Lung (tissue), 16 donors: ENCODE measurements around the gene RFPL2. TPM values are rescaled to one million over a fixed set of nuclear protein-coding genes. Genes with fewer than 3 reads are reported as not detected.

Experiments used
- ATAC-seq: fragments of 200-7000 bp; cut with Tn5 transposase; one replicate; pipeline ENCODE4 v1.9.1; 2020; ENCODE audit warnings: moderate number of reproducible peaks; ENCODE audit not compliant: insufficient read depth, low FRiP score
- DNase-seq, 3 donors: peaks; one replicate each; pipeline ENCODE4 v3.0.0-alpha.2; 2013 to 2017
- H3K27ac ChIP-seq, 2 donors: one replicate each; pipeline ENCODE4 v1.5.1; 2013; ENCODE audit warnings: mild to moderate bottlenecking in 2 of 2, moderate library complexity in 2 of 2, control low read depth in 1 of 2, inconsistent platforms in 1 of 2, low read depth in 1 of 2, low read length in 1 of 2
- H3K27me3 ChIP-seq, 3 donors: one replicate each; pipeline ENCODE4 v1.5.1; 2013; ENCODE audit warnings: low read length in 2 of 3; ENCODE audit not compliant: control insufficient read depth in 3 of 3, insufficient read depth in 3 of 3
- H3K36me3 ChIP-seq, 4 donors: one replicate each; pipeline ENCODE4 v1.5.1; 2013; ENCODE audit warnings: low read length in 4 of 4, mild to moderate bottlenecking in 1 of 4, moderate library complexity in 1 of 4; ENCODE audit not compliant: control insufficient read depth in 4 of 4, insufficient read depth in 4 of 4
- H3K4me1 ChIP-seq, 5 donors: one replicate each; pipeline ENCODE4 v1.5.1; 2013; ENCODE audit warnings: low read length in 5 of 5, mild to moderate bottlenecking in 2 of 5, moderate library complexity in 1 of 5; ENCODE audit not compliant: control insufficient read depth in 5 of 5, insufficient read depth in 5 of 5
- H3K4me3 ChIP-seq: one replicate; pipeline ENCODE4 v1.5.1; 2013; ENCODE audit warnings: mild to moderate bottlenecking, control low read depth, moderate library complexity
- H3K9ac ChIP-seq, 2 donors: one replicate each; pipeline ENCODE4 v1.5.1; 2013; ENCODE audit warnings: low read length in 2 of 2, control low read depth in 1 of 2; ENCODE audit not compliant: insufficient read depth in 1 of 2
- H3K9me3 ChIP-seq, 4 donors: one replicate each; pipeline ENCODE4 v1.5.1; 2013; ENCODE audit warnings: low read length in 3 of 4, mild to moderate bottlenecking in 1 of 4, moderate library complexity in 1 of 4; ENCODE audit not compliant: control insufficient read depth in 4 of 4, insufficient read depth in 3 of 4
- CTCF ChIP-seq: IDR thresholded peaks from 2 replicates; pipeline ENCODE4 v1.5.1; 2012; ENCODE audit warnings: mild to moderate bottlenecking; ENCODE audit errors: control extremely low read depth, extremely low read depth
- WGBS, 2 donors: extraction: QIAGEN DNeasy Blood & Tissue Kit; methylation state at CpG; one replicate each; pipeline ENCODE4 v1.1.7; 2013; 5-methylcytosine and 5-hydroxymethylcytosine counted together
- long read RNA-seq, 5 donors: transcript quantifications; one replicate each; lab custom pipeline, GENCODE V29; 2026
- polyA plus RNA-seq, 2 donors: library from polyadenylated mRNA; stranded (reverse); fragments of 200-250 nt; gene quantifications; one replicate each; pipeline ENCODE4 v1.2.1, GENCODE V29; 2013
- total RNA-seq, 2 donors: library from RNA; depleted of rRNA in 1 of 2; stranded (reverse); fragments of >200 nt in 1 of 2; gene quantifications; one replicate each; pipeline ENCODE4 v1.2.1, GENCODE V29; 2014 to 2021
- donor health status: control.
- donor health status: control.
- donor health status: Bipolar disorder and iron deficiency.
- donor health status: healthy.
- donor health status: DM: yes; HTN: yes; CAD: no.

The RFPL2 gene
- not detected for total RNA-seq
- polyA plus RNA-seq: under 1 TPM in 1 of 2 donors, not detected in 1; 0.10 TPM
- long read RNA-seq, donor 1: 0 reads
- long read RNA-seq, donor 2: 0 reads
- long read RNA-seq, donor 3: 0 reads
- long read RNA-seq, donor 4: 0 reads
- long read RNA-seq, donor 5: 0 reads

GRCh38 chr22:32204856-32205722 lies at the start of gene RFPL2:
TSS of gene RFPL2 (minus strand) at chr22:32205073. CDS start at chr22:32202451, 2,622 bp downstream.
- H3K9me3 ChIP-seq: peaks cover 0 to 3% (median 0%) of the 10 kb centered on the region in 4 donors
- H3K4me1 ChIP-seq: peaks cover 0 to 12% (median 0%) of the 10 kb centered on the region in 5 donors
- peaks cover 0 to 20% (median 8%) of the 10 kb centered on the region in 3 donors for H3K27me3 ChIP-seq
- DNase-seq: peak in 2 of 3 donors; percentile 18 to 35
- ATAC-seq: no peak
- no peak within 1 kb of the TSS for H3K4me3 ChIP-seq
- H3K9ac ChIP-seq: no peak within 1 kb of the TSS
- 55 to 75% methylated on average over 41 of the region's 41 CpGs for WGBS, 2 donors
- no peak within 1 kb of the TSS for H3K27ac ChIP-seq
- no peak for TF ChIP-seq CTCF
- H3K36me3 ChIP-seq: no peaks in the 10 kb centered on the region

- Histone ChIP-seq H3K27ac (no peak overlapping the region), H3K27me3 (no peaks in the 10 kb centered on the region), H3K36me3 (no peaks in the 10 kb centered on the region), H3K4me1 (peaks cover 0 to 3% (median 0%) of the 10 kb centered on the region in 5 donors), H3K9me3 (peaks cover 0 to 1% (median 0%) of the 10 kb centered on the region in 4 donors), H3K4me3 (no peak overlapping the region), H3K9ac (no peak overlapping the region)
- TF ChIP-seq CTCF: no peak
- WGBS, 2 donors: 92 to 93% methylated on average over 1 of the region's 1 CpG
- ATAC-seq: no peak
- no peak for DNase-seq
Measured at GRCh38 chr22:32249231-32249630, 44.4 kb upstream of the RFPL2 start.

- no peak for ATAC-seq
- Histone ChIP-seq H3K27me3 (no peaks in the 10 kb centered on the region), H3K36me3 (no peaks in the 10 kb centered on the region), H3K9me3 (peaks cover 0 to 1% (median 0%) of the 10 kb centered on the region in 4 donors), H3K9ac (no peak overlapping the region), H3K27ac (no peak overlapping the region), H3K4me1 (peaks cover 0 to 3% (median 0%) of the 10 kb centered on the region in 5 donors), H3K4me3 (no peak overlapping the region)
- TF ChIP-seq CTCF: no peak
- DNase-seq: peak in 2 of 3 donors; percentile 1 to 7
- 25 to 37% methylated on average over 1 of the region's 1 CpG for WGBS, 2 donors
Measured at GRCh38 chr22:32248276-32248675, 43.4 kb upstream of the RFPL2 start.
